Fibroblast of gingiva (primary cell): ENCODE data around the gene CHRDL1.
"Not testable (repeated sequence)": the region's sequence is repeated elsewhere in the genome, so short reads cannot be mapped to it uniquely, and the experiment has no call there.

Source experiments
- DNase-seq: peaks from one replicate; pipeline ENCODE4 v3.0.0-alpha.2; 2011; ENCODE audit warnings: low read depth

The CHRDL1 gene

DNA sequence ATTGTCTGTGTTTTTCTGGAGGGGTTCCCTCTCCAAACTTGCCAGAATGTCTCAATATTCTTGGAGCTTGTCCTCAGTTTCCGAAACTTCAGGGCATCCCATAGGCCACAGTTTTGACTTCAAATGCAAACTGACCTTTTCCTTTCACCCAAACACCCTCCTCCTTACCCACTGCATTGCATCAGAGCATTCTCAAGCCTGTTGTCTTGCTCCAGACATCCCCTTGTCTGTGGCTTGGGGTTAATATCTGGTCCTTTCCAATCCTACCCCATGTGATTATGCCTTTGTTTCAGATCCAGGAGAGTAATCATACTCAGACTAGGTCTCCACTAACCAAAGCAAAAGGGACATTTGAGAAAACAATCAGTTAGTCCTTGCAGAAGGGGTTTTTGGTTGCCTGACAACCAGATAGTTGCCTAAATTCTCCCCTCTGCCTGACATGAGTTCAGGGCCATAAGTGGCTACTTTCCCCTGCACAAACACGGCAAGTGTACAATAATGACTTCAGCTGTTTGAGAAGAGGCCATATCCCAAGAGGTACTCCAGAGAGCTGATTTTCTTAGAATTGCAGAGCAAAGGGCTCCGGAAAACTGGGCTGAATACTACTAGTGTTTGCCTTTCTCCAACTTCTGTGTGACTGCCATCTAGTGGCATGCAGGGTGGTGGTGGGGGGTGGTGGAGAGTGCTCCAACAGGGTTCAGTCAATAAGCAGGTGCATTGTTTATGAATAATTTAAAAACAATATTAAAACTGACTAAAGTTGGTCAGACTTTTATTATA is 130.2 kb downstream of the CHRDL1 start:
- peak; percentile 17 for DNase-seq

GRCh38 chrX:110657073-110657472 is 138.5 kb downstream of the CHRDL1 start:
- no peak for DNase-seq

- DNase-seq, result not testable (repeated sequence)
Observed at GRCh38 chrX:110654280-110654679, 141.3 kb downstream of the CHRDL1 start.

- DNase-seq, result no peak
Observed at GRCh38 chrX:110646386-110646785, 149.2 kb downstream of the CHRDL1 start.
